SU-DHL-6 (cell line): ENCODE data around the gene NAPB.

Source experiments
- EZH2phosphoT487 ChIP-seq: fragments of 200-600 bp; sonication (generic), shearing (Covaris generic); conservative IDR thresholded peaks from 2 replicates; pipeline ENCODE4 v1.6.1; 2018; ENCODE audit warnings: mild to moderate bottlenecking, antibody characterized with exemption, low read length, moderate library complexity, mixed read lengths
- TF ChIP-seq, protein P1 (sequence below): fragments of 200-600 bp; sonication (generic); IDR thresholded peaks from one replicate; pipeline ENCODE4 v1.5.1; 2017; ENCODE audit warnings: antibody characterized with exemption, mild to moderate bottlenecking, low read length, moderate library complexity; ENCODE audit not compliant: insufficient read depth, poor library complexity, severe bottlenecking

DNA sequence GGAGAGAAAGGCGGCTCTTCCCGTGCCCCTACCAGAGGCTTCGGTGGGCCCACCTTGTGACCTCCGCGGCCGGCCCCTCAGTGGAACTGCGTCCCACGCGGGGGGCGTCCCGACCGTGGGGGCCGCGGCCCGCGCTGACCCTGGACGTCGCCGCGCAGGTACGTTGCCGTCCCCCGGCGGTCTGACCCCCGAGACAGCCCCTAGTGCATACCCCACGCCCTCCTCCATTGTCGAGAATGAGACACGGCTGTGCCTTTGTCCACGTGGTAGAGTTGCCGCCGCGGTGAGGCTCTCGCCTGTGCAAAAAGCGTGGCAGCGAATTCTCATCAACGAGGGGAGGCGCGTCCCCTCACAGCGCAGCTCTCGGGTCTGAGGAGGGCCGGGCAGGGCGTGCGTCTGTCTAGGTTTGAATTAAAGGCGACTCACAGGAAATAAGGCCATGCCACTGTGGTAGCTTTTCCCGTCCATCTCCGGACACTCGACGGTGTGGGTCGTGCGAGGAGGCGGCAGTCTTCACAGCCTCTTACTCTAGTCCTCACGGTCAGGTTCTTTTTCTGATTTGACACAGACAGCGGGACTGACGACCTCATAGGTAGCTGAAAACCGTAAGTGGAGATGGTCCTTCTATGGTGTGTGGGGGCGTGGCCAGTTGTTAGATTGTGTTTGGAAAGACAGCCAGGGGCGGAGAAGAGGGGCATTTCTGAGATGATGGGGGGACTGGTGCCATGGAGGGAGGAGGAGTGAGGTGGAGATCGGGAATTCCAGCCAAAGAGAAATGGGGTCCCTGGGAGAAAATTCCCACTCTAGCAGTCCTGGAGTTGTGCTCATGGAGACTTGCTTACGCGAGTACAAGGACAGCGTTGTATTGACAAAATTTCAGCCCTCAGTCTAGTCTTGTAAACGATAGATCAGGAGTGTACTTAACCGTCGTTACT is 70.1 kb downstream of the NAPB start:
- TF ChIP-seq, protein P1, sequence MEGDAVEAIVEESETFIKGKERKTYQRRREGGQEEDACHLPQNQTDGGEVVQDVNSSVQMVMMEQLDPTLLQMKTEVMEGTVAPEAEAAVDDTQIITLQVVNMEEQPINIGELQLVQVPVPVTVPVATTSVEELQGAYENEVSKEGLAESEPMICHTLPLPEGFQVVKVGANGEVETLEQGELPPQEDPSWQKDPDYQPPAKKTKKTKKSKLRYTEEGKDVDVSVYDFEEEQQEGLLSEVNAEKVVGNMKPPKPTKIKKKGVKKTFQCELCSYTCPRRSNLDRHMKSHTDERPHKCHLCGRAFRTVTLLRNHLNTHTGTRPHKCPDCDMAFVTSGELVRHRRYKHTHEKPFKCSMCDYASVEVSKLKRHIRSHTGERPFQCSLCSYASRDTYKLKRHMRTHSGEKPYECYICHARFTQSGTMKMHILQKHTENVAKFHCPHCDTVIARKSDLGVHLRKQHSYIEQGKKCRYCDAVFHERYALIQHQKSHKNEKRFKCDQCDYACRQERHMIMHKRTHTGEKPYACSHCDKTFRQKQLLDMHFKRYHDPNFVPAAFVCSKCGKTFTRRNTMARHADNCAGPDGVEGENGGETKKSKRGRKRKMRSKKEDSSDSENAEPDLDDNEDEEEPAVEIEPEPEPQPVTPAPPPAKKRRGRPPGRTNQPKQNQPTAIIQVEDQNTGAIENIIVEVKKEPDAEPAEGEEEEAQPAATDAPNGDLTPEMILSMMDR: no peak
- no peak for TF ChIP-seq EZH2phosphoT487
